IPS DF 6.9 (cell line): ENCODE data around the gene SOHLH1.

Experiments
- DNase-seq: peaks from one replicate; pipeline ENCODE4 v3.0.0-alpha.2; 2013; ENCODE audit warnings: low read depth, low spot score
- H3K27ac ChIP-seq: one replicate; pipeline ENCODE4 v1.5.1; 2013; ENCODE audit warnings: low read length, control low read depth
- H3K27me3 ChIP-seq: 2 replicates; pipeline ENCODE4 v1.6.1; 2013; ENCODE audit warnings: mild to moderate bottlenecking, low read length; ENCODE audit not compliant: control insufficient read depth, insufficient read depth
- H3K36me3 ChIP-seq: 2 replicates; pipeline ENCODE4 v1.6.1; 2013; ENCODE audit warnings: low read length; ENCODE audit not compliant: control insufficient read depth, insufficient read depth
- H3K4me1 ChIP-seq: 2 replicates; pipeline ENCODE4 v1.6.1; 2013; ENCODE audit warnings: low read length; ENCODE audit not compliant: control insufficient read depth, insufficient read depth
- H3K4me3 ChIP-seq: 2 replicates; pipeline ENCODE4 v1.5.1; 2013; ENCODE audit warnings: mild to moderate bottlenecking, low read length
- H3K9me3 ChIP-seq: 2 replicates; pipeline ENCODE4 v1.6.1; 2013; ENCODE audit warnings: low read length, inconsistent platforms; ENCODE audit not compliant: control insufficient read depth, insufficient read depth
- WGBS: extraction: QIAGEN DNeasy Blood & Tissue Kit; methylation state at CpG from one replicate; pipeline ENCODE4 v1.1.7; 2013; ENCODE audit warnings: mixed read lengths, missing lambda C conversion rate; ENCODE audit not compliant: insufficient read length, insufficient coverage; 5-methylcytosine and 5-hydroxymethylcytosine counted together

SOHLH1 gene

GRCh38 chr9:135704483-135704882, 5.2 kb upstream of the SOHLH1 start:
- H3K9me3 ChIP-seq: no peaks in the 10 kb centered on the region
- no peak for DNase-seq
- no CpG with 5 or more reads among the region's 5 CpGs for WGBS
- no peaks in the 10 kb centered on the region for H3K36me3 ChIP-seq
- peaks cover 7% of the 10 kb centered on the region; the same call in 1 of the 2 replicates for H3K4me1 ChIP-seq
- no peak overlapping the region for H3K27ac ChIP-seq
- H3K27me3 ChIP-seq: peaks cover 4% of the 10 kb centered on the region; the same call in 1 of the 2 replicates
- no peak overlapping the region for H3K4me3 ChIP-seq

GRCh38 chr9:135703726-135704125, 4.4 kb upstream of the SOHLH1 start:
- H3K9me3 ChIP-seq: no peaks in the 10 kb centered on the region
- no peak overlapping the region for H3K4me3 ChIP-seq
- DNase-seq: no peak
- no peaks in the 10 kb centered on the region for H3K36me3 ChIP-seq
- H3K27ac ChIP-seq: no peak overlapping the region
- peaks cover 4% of the 10 kb centered on the region; the same call in 1 of the 2 replicates for H3K27me3 ChIP-seq
- no CpG with 5 or more reads among the region's 14 CpGs for WGBS
- peaks cover 7% of the 10 kb centered on the region; the same call in 1 of the 2 replicates for H3K4me1 ChIP-seq

GRCh38 chr9:135701959-135702721, 2.9 kb upstream of the SOHLH1 start, which contains the start of gene KCNT1:
KCNT1 (plus strand) TSS chr9:135702185; CDS start chr9:135702259, 74 bp downstream.
- H3K9me3 ChIP-seq: no peaks in the 10 kb centered on the region
- peak within 1 kb of the TSS; percentile 43 for H3K4me3 ChIP-seq
- no peak within 1 kb of the TSS for H3K27ac ChIP-seq
- H3K27me3 ChIP-seq: peaks cover 4% of the 10 kb centered on the region; the same call in 1 of the 2 replicates
- no CpG with 5 or more reads among the region's 66 CpGs for WGBS
- no peak for DNase-seq
- H3K4me1 ChIP-seq: peaks cover 7% of the 10 kb centered on the region; the same call in 1 of the 2 replicates
- H3K36me3 ChIP-seq: no peaks in the 10 kb centered on the region

- Histone ChIP-seq H3K27me3 (peaks cover 4% of the 10 kb centered on the region; the same call in 1 of the 2 replicates), H3K27ac (no peak overlapping the region), H3K4me3 (peak overlapping the region; percentile 41; the same call in 1 of the 2 replicates), H3K9me3 (no peaks in the 10 kb centered on the region), H3K4me1 (peaks cover 7% of the 10 kb centered on the region; the same call in 1 of the 2 replicates), H3K36me3 (no peaks in the 10 kb centered on the region)
- no peak for DNase-seq
- WGBS: no CpG with 5 or more reads among the region's 40 CpGs
These were observed 2.0 kb upstream of the SOHLH1 start for GRCh38 chr9:135701067-135701958.

- Histone ChIP-seq H3K27ac (no peak overlapping the region), H3K36me3 (no peaks in the 10 kb centered on the region), H3K27me3 (peaks cover 4% of the 10 kb centered on the region; the same call in 1 of the 2 replicates), H3K4me1 (peaks cover 7% of the 10 kb centered on the region; the same call in 1 of the 2 replicates), H3K4me3 (no peak overlapping the region), H3K9me3 (no peaks in the 10 kb centered on the region)
- no CpG with 5 or more reads among the region's 15 CpGs for WGBS
- no peak for DNase-seq
These were observed 1.2 kb upstream of the SOHLH1 start for GRCh38 chr9:135700525-135700924.

GRCh38 chr9:135698767-135699166, 514 bp downstream of the SOHLH1 start:
- no peaks in the 10 kb centered on the region for H3K9me3 ChIP-seq
- DNase-seq: no peak
- H3K27me3 ChIP-seq: peaks cover 4% of the 10 kb centered on the region; the same call in 1 of the 2 replicates
- no peaks in the 10 kb centered on the region for H3K36me3 ChIP-seq
- WGBS: no CpG with 5 or more reads among the region's 19 CpGs
- no peak overlapping the region for H3K27ac ChIP-seq
- H3K4me3 ChIP-seq: no peak overlapping the region
- H3K4me1 ChIP-seq: peaks cover 5% of the 10 kb centered on the region; the same call in 1 of the 2 replicates

GRCh38 chr9:135698236-135698635, 1.0 kb downstream of the SOHLH1 start:
- no peak for DNase-seq
- H3K27ac ChIP-seq: no peak overlapping the region
- H3K36me3 ChIP-seq: no peaks in the 10 kb centered on the region
- peaks cover 4% of the 10 kb centered on the region; the same call in 1 of the 2 replicates for H3K27me3 ChIP-seq
- H3K4me1 ChIP-seq: peaks cover 4% of the 10 kb centered on the region; the same call in 1 of the 2 replicates
- H3K4me3 ChIP-seq: no peak overlapping the region
- WGBS: no CpG with 5 or more reads among the region's 21 CpGs
- no peaks in the 10 kb centered on the region for H3K9me3 ChIP-seq

GRCh38 chr9:135697226-135697625, 2.1 kb downstream of the SOHLH1 start:
- Histone ChIP-seq H3K4me3 (no peak overlapping the region), H3K36me3 (no peaks in the 10 kb centered on the region), H3K27me3 (no peaks in the 10 kb centered on the region), H3K27ac (no peak overlapping the region), H3K9me3 (no peaks in the 10 kb centered on the region), H3K4me1 (peaks cover 3% of the 10 kb centered on the region; the same call in 1 of the 2 replicates)
- no CpG with 5 or more reads among the region's 15 CpGs for WGBS
- DNase-seq: no peak

GRCh38 chr9:135696446-135696845, 2.8 kb downstream of the SOHLH1 start:
- no peak for DNase-seq
- H3K27ac ChIP-seq: no peak overlapping the region
- WGBS: no CpG with 5 or more reads among the region's 16 CpGs

GRCh38 chr9:135695642-135696041, 3.6 kb downstream of the SOHLH1 start:
- H3K27me3 ChIP-seq: no peaks in the 10 kb centered on the region
- WGBS: no CpG with 5 or more reads among the region's 12 CpGs
- H3K4me1 ChIP-seq: no peaks in the 10 kb centered on the region; the same call in 1 of the 2 replicates
- no peaks in the 10 kb centered on the region for H3K36me3 ChIP-seq
- H3K27ac ChIP-seq: no peak overlapping the region
- no peaks in the 10 kb centered on the region for H3K9me3 ChIP-seq
- no peak for DNase-seq
- H3K4me3 ChIP-seq: no peak overlapping the region

More at GRCh38 chr9:135696446-135696845, 2.8 kb downstream of the SOHLH1 start:
- Histone ChIP-seq H3K4me3 (no peak overlapping the region), H3K9me3 (no peaks in the 10 kb centered on the region), H3K36me3 (no peaks in the 10 kb centered on the region), H3K4me1 (peaks cover 3% of the 10 kb centered on the region; the same call in 1 of the 2 replicates), H3K27me3 (no peaks in the 10 kb centered on the region)
